Keratinocyte (primary cell): Measurements from ENCODE around the gene CLSTN3. TPM values are rescaled to one million over a fixed set of nuclear protein-coding genes. Genes with fewer than 3 reads are reported as not detected.

Source experiments
- DNase-seq: peaks from one replicate; pipeline ENCODE4 v3.0.0-alpha.2; 2011; ENCODE audit warnings: low read depth, missing footprints, low spot score
- FAIRE-seq: peaks from 2 replicates; lab custom pipeline; 2011; peaks lifted over from hg19 to GRCh38; lab: Jason Lieb, UNC
- H2AFZ ChIP-seq: 2 replicates; pipeline ENCODE4 v1.6.0; 2012; ENCODE audit warnings: low read length, control low read depth, inconsistent platforms; ENCODE audit not compliant: control insufficient read depth
- H3K27ac ChIP-seq: 2 replicates; pipeline ENCODE4 v1.5.1; 2011; ENCODE audit warnings: low read length; ENCODE audit not compliant: control insufficient read depth, insufficient read depth
- H3K27me3 ChIP-seq: 3 replicates; pipeline ENCODE4 v1.6.0; 2011; ENCODE audit warnings: low read length; ENCODE audit not compliant: control insufficient read depth, insufficient read depth; ENCODE audit errors: extremely low read depth
- H3K36me3 ChIP-seq, 2 experiments: 2 replicates in 1 of 2; 3 replicates in 1 of 2; pipeline ENCODE4 v1.5.1; 2011; ENCODE audit warnings: low read length in 2 of 2, mild to moderate bottlenecking in 1 of 2; ENCODE audit not compliant: control insufficient read depth in 2 of 2, insufficient read depth in 2 of 2; ENCODE audit errors: extremely low read depth in 1 of 2
- H3K4me1 ChIP-seq: 3 replicates; pipeline ENCODE4 v1.5.1; 2011; ENCODE audit warnings: low read length; ENCODE audit not compliant: control insufficient read depth, insufficient read depth; ENCODE audit errors: extremely low read depth
- H3K4me2 ChIP-seq: 3 replicates; pipeline ENCODE4 v1.6.0; 2011; ENCODE audit warnings: low read depth, low read length; ENCODE audit not compliant: control insufficient read depth, insufficient read depth; ENCODE audit errors: extremely low read depth
- H3K4me3 ChIP-seq, 3 experiments: fragments of 200-600 bp in 1 of 3; sonication (generic) in 1 of 3; 2 replicates in 2 of 3; 3 replicates in 1 of 3; pipeline ENCODE4 v1.5.1; 2011 to 2016; ENCODE audit warnings: low read length in 3 of 3, mild to moderate bottlenecking in 3 of 3, control low read depth in 2 of 3, inconsistent platforms in 1 of 3, low read depth in 1 of 3, mixed read lengths in 1 of 3, mixed run types in 1 of 3, moderate library complexity in 1 of 3; ENCODE audit not compliant: control insufficient read depth in 2 of 3, insufficient read depth in 2 of 3; ENCODE audit errors: extremely low read depth in 1 of 3
- H3K79me2 ChIP-seq: 2 replicates; pipeline ENCODE4 v1.6.0; 2012; ENCODE audit warnings: low read length; ENCODE audit not compliant: control insufficient read depth, insufficient read depth
- H3K9ac ChIP-seq: 3 replicates; pipeline ENCODE4 v1.6.0; 2011; ENCODE audit warnings: low read length; ENCODE audit not compliant: control insufficient read depth, insufficient read depth; ENCODE audit errors: extremely low read depth
- H3K9me1 ChIP-seq: 3 replicates; pipeline ENCODE4 v1.6.0; 2011; ENCODE audit warnings: low read length; ENCODE audit not compliant: control insufficient read depth, insufficient read depth; ENCODE audit errors: extremely low read depth
- H3K9me3 ChIP-seq: 2 replicates; pipeline ENCODE4 v1.5.1; 2012; ENCODE audit warnings: low read depth, low read length; ENCODE audit not compliant: control insufficient read depth
- H4K20me1 ChIP-seq: 3 replicates; pipeline ENCODE4 v1.6.0; 2011; ENCODE audit warnings: low read length; ENCODE audit not compliant: control insufficient read depth, insufficient read depth; ENCODE audit errors: extremely low read depth
- EZH2 ChIP-seq: IDR thresholded peaks from one replicate; pipeline ENCODE4 v1.6.1; 2012; ENCODE audit warnings: inconsistent platforms, mild to moderate bottlenecking, low read length, moderate library complexity
- dilution Hi-C: fragments of 300-500 bp; cut with MboI; formaldehyde crosslinking; loops from one replicate; pipeline ENCODE4 v1.7.0; 2020; ENCODE audit warnings: low sequenced_read_pairs; ENCODE audit not compliant: extremely low pct_ligation_motif_present
- polyA plus RNA-seq, 5 experiments: library from polyadenylated mRNA; depleted of rRNA in 3 of 5; stranded (reverse) in 3 of 5; stranded (forward) in 1 of 5; unstranded in 1 of 5; fragments of >200 nt; gene quantifications; 1 replicate in 1 of 5; 2 replicates in 3 of 5; 3 replicates in 1 of 5; pipeline versions ENCODE4 v1.2.1 to v1.2.3, GENCODE V29; 2011 to 2012; ENCODE audit warnings: missing spikeins in 2 of 5, low read depth in 1 of 5, low replicate concordance in 1 of 5
- TF ChIP-seq, protein P1 (sequence below), 3 experiments: IDR thresholded peaks in 1 of 3; conservative IDR thresholded peaks in 1 of 3; optimal IDR thresholded peaks in 1 of 3; 2 replicates in 2 of 3; 3 replicates in 1 of 3; pipeline versions ENCODE3 to v1.5.1; 2011; ENCODE audit warnings: low read length in 3 of 3, mild to moderate bottlenecking in 3 of 3, moderate library complexity in 2 of 3, control low read depth in 1 of 3, inconsistent platforms in 1 of 3; ENCODE audit not compliant: insufficient read depth in 2 of 3; ENCODE audit errors: extremely low read depth in 1 of 3

Gene CLSTN3
- polyA plus RNA-seq, 1 donor (not counting 4 experiments of a cell fraction or from before 2014, with no cell fraction given), result 12.8 TPM

DNA sequence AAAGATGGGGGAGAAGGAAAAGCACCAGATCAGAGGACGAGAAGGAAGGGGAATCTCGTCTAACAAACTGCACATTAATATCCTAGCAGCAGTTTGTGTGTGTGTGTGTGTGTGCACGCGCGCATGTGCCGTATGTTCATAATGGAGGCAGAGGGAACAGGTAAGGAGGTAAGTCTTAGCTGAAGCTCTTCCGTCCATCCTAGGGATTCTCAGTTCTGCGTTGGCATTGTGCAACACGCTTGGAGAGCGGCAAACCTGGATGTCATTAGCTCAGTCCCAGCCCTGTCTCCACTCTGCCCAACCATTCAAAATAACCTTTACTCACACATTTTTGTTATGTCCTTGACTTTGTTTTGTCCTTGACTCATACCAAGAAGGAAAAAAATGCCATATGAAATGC lies 36.3 kb upstream of the CLSTN3 start:
- TF ChIP-seq, protein P1, sequence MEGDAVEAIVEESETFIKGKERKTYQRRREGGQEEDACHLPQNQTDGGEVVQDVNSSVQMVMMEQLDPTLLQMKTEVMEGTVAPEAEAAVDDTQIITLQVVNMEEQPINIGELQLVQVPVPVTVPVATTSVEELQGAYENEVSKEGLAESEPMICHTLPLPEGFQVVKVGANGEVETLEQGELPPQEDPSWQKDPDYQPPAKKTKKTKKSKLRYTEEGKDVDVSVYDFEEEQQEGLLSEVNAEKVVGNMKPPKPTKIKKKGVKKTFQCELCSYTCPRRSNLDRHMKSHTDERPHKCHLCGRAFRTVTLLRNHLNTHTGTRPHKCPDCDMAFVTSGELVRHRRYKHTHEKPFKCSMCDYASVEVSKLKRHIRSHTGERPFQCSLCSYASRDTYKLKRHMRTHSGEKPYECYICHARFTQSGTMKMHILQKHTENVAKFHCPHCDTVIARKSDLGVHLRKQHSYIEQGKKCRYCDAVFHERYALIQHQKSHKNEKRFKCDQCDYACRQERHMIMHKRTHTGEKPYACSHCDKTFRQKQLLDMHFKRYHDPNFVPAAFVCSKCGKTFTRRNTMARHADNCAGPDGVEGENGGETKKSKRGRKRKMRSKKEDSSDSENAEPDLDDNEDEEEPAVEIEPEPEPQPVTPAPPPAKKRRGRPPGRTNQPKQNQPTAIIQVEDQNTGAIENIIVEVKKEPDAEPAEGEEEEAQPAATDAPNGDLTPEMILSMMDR (optimal IDR thresholded peaks at IDR 0.05 in 1 of 3, IDR thresholded peaks at IDR 0.05 in 1 of 3, conservative IDR thresholded peaks at IDR 0.05 in 1 of 3; ENCODE audit: extremely low read depth in 1 of 3, insufficient read depth in 2 of 3, low read length in 3 of 3), result no peak
- no peak for TF ChIP-seq EZH2
- H4K20me1 ChIP-seq, result no peaks in the 10 kb centered on the region
- DNase-seq, result no peak
- no peak overlapping the region for H2AFZ ChIP-seq
- no peak overlapping the region for H3K9ac ChIP-seq
- no peak for FAIRE-seq
- H3K4me3 ChIP-seq, result no peak overlapping the region
- peaks cover 0 to 5% of the 10 kb centered on the region in 2 experiments for H3K36me3 ChIP-seq
- H3K4me1 ChIP-seq, result peaks cover 6% of the 10 kb centered on the region
- H3K9me3 ChIP-seq, result no peaks in the 10 kb centered on the region
- no peaks in the 10 kb centered on the region for H3K27me3 ChIP-seq
- H3K9me1 ChIP-seq, result no peaks in the 10 kb centered on the region
- H3K4me2 ChIP-seq, result no peak overlapping the region
- dilution Hi-C loops, result no loop called here
- no peak overlapping the region for H3K27ac ChIP-seq
- H3K79me2 ChIP-seq, result no peaks in the 10 kb centered on the region

DNA sequence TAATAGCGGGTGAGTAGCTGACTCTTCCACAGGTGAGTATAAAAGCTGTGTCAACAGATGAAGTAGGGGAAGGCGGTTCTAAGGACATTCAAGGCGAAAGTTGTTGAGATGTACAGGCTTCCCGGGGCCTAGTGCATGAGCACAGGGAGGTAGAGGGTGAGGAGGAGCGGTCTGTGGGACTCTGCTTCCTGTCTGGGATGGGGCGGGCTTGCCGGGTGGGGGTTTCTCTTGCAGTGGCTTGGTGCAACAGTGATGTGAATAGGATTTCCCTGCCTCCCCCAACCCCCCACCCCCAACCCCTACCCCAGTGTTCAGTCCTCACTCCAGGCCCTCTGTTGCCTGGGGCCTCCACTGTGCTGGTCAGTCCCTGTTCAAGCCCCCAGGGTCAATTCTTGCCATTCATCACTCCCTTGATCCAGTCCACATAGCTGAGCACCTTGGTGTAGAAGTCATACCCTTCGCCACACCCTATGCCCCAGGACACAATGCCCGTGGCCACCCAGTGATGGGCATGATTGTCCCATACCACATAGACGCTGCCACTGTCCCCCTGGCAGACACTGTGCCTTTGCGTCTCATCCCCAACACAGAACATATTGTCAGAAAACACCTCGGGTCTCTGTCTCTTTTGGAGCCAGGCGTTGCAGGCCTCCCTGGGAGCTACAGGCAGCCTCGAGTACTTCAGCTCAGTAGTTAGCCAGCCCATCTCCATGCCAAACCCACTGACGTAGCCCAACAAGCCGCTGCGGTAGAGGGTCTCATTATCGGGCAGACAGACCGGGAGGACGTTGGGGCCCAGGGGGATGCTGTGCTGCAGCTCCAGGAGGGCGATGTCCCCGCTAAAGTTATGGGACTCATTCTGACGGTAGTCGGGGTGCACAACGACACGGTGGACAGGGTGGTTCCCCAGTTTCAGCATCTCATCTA lies 33.9 kb upstream of the CLSTN3 start:
- Histone ChIP-seq H3K27me3 (no peaks in the 10 kb centered on the region), H3K4me1 (peaks cover 6% of the 10 kb centered on the region), H3K36me3 (peaks cover 0 to 11% of the 10 kb centered on the region in 2 experiments), H3K4me3 (no peak overlapping the region), H3K4me2 (no peak overlapping the region), H4K20me1 (no peaks in the 10 kb centered on the region), H3K9ac (no peak overlapping the region), H3K9me3 (no peaks in the 10 kb centered on the region), H3K79me2 (no peaks in the 10 kb centered on the region), H2AFZ (no peak overlapping the region), H3K27ac (no peak overlapping the region), H3K9me1 (no peaks in the 10 kb centered on the region)
- no peak for FAIRE-seq
- DNase-seq, result no peak
- dilution Hi-C loops, result no loop called here
- TF ChIP-seq EZH2, result no peak
- TF ChIP-seq, protein P1 (optimal IDR thresholded peaks at IDR 0.05 in 1 of 3, IDR thresholded peaks at IDR 0.05 in 1 of 3, conservative IDR thresholded peaks at IDR 0.05 in 1 of 3; ENCODE audit: extremely low read depth in 1 of 3, insufficient read depth in 2 of 3, low read length in 3 of 3), result no peak
